Mucosa of descending colon (tissue), 3 donors: ENCODE results near the gene LACTB. TPM values are rescaled to one million over a fixed set of nuclear protein-coding genes. Genes with fewer than 3 reads are reported as not detected.

ENCODE experiments used
- ATAC-seq: fragments of 200-7000 bp; cut with Tn5 transposase; one replicate; pipeline ENCODE4 v1.9.1; 2020; ENCODE audit warnings: mild to moderate bottlenecking, moderate library complexity
- DNase-seq, 3 donors: peaks; one replicate each; pipeline ENCODE4 v3.0.0-alpha.2; 2020
- H3K36me3 ChIP-seq: fragments of 200-600 bp; one replicate; pipeline ENCODE4 v1.8.0; 2021; ENCODE audit warnings: low read depth, mild to moderate bottlenecking
- H3K4me1 ChIP-seq: fragments of 200-600 bp; one replicate; pipeline ENCODE4 v1.8.0; 2021; ENCODE audit warnings: low read depth, mild to moderate bottlenecking
- H3K4me3 ChIP-seq: fragments of 200-600 bp; one replicate; pipeline ENCODE4 v1.8.0; 2021; ENCODE audit warnings: mild to moderate bottlenecking
- H3K9me3 ChIP-seq: fragments of 200-600 bp; one replicate; pipeline ENCODE4 v1.8.0; 2021; ENCODE audit warnings: mild to moderate bottlenecking
- intact Hi-C, 2 donors: fragments of 100-400 bp; cut with DNase I in 1 of 2; cut with micrococcal nuclease in 1 of 2; formaldehyde crosslinking; loops; one replicate each; pipeline versions ENCODE4 v1.11.0 to v1.11.1; 2022; cut with DNase I, micrococcal nuclease
- total RNA-seq, 3 donors: library from RNA; stranded (reverse); fragmentation: NEBNext Ultra II Directional in 2 of 3; extraction: Animal tissue kit (Norgen Biotek cat#: 25700) in 2 of 3; gene quantifications; one replicate each; pipeline versions ENCODE4 v1.2.1 to v1.2.4, GENCODE V29; 2021 to 2023
- TF ChIP-seq, protein P1 (sequence below): fragments of 200-600 bp; IDR thresholded peaks from one replicate; pipeline ENCODE4 v1.8.0; 2022; ENCODE audit warnings: antibody characterized with exemption, mild to moderate bottlenecking
- donor health status: DM: no; HTN: no; CAD: no; lungs with moderate emphysema.
- donor health status: DM: no; HTN: no; CAD: no.
- donor health status: DM: no; HTN: yes; CAD: no.

LACTB gene
- total RNA-seq, 3 donors from 2014 or later = 19.8 to 24.0 (median 21.1) TPM

DNA sequence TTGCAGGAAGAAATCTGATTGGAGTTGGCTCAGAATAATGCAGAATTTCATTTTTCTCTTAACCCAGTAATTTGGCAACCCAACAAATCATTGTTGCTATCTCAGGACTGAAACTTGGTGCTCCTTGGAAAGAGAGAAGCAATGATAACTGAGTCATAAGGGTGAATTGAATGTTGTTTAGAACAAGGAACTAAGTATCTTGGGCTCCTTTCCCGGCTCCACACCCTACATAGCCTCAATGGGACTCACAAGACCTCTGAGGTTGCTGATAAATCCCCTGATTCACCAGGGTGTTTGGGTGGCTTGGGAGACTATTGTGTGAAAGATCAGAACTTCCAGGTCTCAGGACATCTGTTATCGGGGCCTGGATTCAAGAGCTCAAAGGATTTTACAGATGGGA lies 60.0 kb downstream of the LACTB start:
- TF ChIP-seq, protein P1, sequence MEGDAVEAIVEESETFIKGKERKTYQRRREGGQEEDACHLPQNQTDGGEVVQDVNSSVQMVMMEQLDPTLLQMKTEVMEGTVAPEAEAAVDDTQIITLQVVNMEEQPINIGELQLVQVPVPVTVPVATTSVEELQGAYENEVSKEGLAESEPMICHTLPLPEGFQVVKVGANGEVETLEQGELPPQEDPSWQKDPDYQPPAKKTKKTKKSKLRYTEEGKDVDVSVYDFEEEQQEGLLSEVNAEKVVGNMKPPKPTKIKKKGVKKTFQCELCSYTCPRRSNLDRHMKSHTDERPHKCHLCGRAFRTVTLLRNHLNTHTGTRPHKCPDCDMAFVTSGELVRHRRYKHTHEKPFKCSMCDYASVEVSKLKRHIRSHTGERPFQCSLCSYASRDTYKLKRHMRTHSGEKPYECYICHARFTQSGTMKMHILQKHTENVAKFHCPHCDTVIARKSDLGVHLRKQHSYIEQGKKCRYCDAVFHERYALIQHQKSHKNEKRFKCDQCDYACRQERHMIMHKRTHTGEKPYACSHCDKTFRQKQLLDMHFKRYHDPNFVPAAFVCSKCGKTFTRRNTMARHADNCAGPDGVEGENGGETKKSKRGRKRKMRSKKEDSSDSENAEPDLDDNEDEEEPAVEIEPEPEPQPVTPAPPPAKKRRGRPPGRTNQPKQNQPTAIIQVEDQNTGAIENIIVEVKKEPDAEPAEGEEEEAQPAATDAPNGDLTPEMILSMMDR = no peak
- Histone ChIP-seq H3K36me3 (no peaks in the 10 kb centered on the region), H3K9me3 (no peaks in the 10 kb centered on the region), H3K4me1 (no peaks in the 10 kb centered on the region), H3K4me3 (no peak overlapping the region)
- ATAC-seq = no peak
- intact Hi-C loops = no loop called here
- DNase-seq = no peak

DNA sequence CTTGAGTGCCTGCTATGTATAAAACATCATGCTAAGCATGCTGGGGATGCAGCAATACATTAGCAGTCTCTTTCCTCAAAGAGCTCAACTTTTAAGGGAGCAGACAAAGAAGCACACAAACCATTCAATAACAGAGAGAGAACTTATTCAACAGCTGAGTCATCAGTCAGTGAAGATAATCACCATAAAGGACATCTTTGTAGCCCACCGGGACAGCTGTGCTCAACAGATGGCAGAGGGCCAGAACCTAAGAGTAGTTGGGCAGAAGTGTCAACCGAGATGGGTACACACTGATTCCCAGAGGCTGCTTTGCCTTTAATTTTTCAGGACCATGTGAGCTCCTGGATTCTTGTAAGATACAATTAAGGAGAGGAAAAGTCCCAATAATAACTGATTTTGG lies 63.5 kb downstream of the LACTB start:
- TF ChIP-seq, protein P1 = no peak
- ATAC-seq (no peak), DNase-seq (no peak)
- intact Hi-C loops = no loop called here
- Histone ChIP-seq H3K36me3 (no peaks in the 10 kb centered on the region), H3K4me1 (peaks cover 5% of the 10 kb centered on the region), H3K9me3 (no peaks in the 10 kb centered on the region), H3K4me3 (no peak overlapping the region)

DNA sequence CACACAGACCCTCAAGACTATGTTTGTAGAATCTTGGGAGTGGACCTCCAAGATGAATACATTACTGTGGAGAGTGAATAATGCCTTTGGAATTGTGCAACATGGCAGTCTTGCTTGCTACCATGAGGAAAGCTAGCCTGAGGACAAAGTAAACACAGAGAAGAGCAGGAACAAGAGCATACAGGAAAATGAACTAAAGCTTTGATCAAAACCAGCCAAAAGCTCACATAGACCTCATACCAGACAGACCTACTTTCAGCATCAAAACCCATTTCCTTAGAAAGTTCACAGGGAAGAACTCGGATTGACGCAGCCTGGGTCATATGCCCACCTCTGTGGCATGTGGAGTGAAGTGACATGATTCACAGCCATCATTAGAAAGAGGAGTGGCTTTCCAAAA lies 64.4 kb downstream of the LACTB start:
- TF ChIP-seq, protein P1 = no peak
- no peaks in the 10 kb centered on the region for H3K9me3 ChIP-seq
- DNase-seq = no peak

DNA sequence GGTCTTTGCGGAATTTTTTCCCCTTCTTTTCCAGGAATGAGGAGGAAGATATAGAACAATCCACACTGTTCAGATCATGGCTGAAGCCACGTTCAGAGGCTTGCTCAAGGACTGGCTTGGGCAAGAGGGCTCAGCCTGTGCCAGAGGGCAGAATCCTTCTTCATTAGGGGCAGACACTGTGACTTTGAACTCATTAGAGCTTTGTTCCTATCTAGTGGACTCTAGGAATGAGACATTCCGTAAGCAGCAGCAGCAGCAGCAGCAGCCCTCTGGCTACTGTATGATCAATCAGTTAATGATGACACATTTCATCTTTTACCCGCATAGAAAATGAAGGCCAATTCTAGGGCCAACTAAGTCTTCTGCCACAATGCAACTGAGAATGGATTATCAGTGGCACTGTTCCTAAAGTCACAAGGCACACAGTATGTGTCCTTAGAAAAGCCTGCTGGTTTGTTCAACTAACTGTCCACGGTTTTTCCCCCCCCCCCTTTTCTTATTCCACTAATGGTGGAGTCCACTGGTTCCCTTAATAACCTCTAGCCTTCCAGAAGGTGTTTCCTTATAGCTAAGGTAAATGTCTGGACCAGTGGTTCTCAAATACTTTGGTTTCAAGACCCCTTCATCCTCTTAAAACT lies 66.0 kb downstream of the LACTB start:
- Histone ChIP-seq H3K4me1 (peaks cover 5% of the 10 kb centered on the region), H3K36me3 (no peaks in the 10 kb centered on the region), H3K9me3 (no peaks in the 10 kb centered on the region), H3K4me3 (no peak overlapping the region)
- TF ChIP-seq, protein P1 = no peak
- no peak for DNase-seq
- intact Hi-C loops = no loop called here
- no peak for ATAC-seq

More for the DNA sequence above, 64.4 kb downstream of the LACTB start:
- Histone ChIP-seq H3K4me1 (peaks cover 5% of the 10 kb centered on the region), H3K4me3 (no peak overlapping the region), H3K36me3 (no peaks in the 10 kb centered on the region)
- no peak for ATAC-seq
- intact Hi-C loops = no loop called here

DNA sequence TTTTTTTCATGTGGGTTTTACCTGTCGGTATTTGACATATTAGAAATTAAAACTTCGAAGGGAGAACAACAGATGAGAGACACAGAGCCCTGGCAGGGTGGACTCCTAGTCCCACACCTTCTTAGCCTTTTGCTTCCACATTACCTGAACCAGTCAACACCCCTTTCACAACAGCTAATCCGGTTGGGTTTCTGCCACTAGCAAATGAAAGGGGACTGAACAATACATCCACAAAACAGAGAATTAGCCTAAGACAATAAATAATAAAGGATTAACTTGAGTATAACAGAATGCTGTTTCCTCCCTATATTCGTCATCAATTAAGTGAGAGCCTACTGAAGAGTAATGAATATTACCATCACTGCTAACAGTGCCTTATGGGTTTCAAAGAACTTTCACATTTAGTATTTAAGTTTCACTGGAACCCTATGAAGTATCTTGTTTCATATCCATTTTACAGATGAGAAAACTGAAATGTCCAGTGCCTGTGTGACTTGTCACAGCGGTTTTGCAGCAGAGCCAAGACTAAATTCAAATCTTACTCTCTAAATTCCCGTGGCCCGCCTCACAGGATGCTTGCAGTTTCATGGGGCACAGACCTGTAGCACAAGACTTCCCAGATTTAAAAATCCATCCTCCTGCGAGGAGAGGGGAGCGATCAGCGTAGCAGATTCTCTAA lies 66.7 kb downstream of the LACTB start:
- H3K4me1 ChIP-seq = peaks cover 9% of the 10 kb centered on the region
- intact Hi-C loops = no loop called here
- ATAC-seq = no peak

More for the DNA sequence above, 66.7 kb downstream of the LACTB start:
- DNase-seq = no peak
- H3K36me3 ChIP-seq = no peaks in the 10 kb centered on the region
- no peak overlapping the region for H3K4me3 ChIP-seq
- TF ChIP-seq, protein P1 = no peak
- H3K9me3 ChIP-seq = no peaks in the 10 kb centered on the region
